HG03103 (cell line): ENCODE results near the gene L3MBTL3.

Source experiments
- ATAC-seq: cut with Tn5 transposase; IDR thresholded peaks from one replicate; pipeline ENCODE4 v1.9.1; 2021; ENCODE audit warnings: low read depth; ENCODE audit not compliant: unreplicated experiment

The L3MBTL3 gene

GRCh38 chr6:130018292-130018743, at the start of gene L3MBTL3:
L3MBTL3 (plus strand) TSS chr6:130018581; CDS start chr6:130042700, 24,119 bp downstream.
- peak; percentile 48 for ATAC-seq

GRCh38 chr6:129969064-129969463, 49.3 kb upstream of the L3MBTL3 start:
- no peak for ATAC-seq

- ATAC-seq, result no peak
Observed at GRCh38 chr6:129976110-129976509, 42.3 kb upstream of the L3MBTL3 start.

- ATAC-seq, result no peak
Observed at GRCh38 chr6:129978148-129978916, 40.0 kb upstream of the L3MBTL3 start.

DNA sequence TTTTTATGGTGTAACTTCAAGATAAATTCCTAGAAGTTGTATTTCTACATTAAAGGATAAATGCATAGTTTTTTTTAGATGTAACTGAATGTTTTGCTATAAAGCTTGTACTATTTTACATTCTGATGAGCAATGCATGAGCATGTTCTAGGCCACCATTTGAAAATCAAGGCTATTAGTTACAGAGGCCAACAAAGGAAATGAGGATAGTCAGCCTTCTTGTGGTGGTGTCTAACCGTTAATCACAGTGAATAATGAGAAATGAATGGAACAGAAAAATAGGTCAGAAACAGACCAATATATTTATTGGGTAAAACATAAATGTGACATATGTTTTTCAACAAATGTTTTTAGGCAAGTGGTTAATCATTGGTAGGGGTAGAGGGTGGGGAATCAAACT, 37.6 kb upstream of the L3MBTL3 start:
- ATAC-seq, result no peak

DNA sequence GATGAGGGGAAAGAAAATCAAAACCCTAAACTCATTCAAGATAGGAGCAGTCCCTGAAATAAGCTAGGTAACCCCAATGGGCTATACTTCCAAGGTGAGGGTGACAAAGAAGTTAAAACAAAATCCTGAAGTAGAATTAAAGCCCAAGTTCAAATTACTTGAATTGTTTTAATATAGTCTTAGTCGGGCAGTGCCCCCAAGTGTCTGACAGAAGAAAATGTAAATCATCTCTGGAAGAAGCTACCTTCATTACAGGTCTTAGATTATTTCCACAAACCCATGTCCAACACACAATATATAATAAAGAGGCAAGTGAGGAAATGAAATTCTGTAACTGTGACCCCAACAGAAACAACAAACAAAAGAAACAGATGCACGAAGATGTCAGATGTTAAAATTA, 36.8 kb upstream of the L3MBTL3 start:
- no peak for ATAC-seq

DNA sequence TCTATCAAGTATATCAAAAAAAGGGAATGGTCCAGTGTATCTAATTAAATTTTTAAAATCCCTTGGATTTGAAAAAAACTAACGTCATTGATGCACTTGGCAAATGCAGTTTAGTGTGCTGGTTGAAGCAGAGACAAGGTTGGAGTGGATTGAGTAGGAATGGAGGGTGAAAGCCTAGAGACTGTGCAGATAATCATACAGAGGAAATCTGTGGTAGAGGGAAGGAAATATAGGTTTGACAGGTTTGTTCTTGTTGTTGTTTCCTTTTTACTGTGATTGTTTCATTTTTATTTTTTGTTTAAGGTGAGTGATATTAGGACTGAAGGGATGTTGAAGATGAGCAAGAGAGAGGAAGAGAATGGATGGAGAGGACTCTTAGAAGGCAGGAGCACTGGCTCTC, 29.0 kb upstream of the L3MBTL3 start:
- no peak for ATAC-seq

DNA sequence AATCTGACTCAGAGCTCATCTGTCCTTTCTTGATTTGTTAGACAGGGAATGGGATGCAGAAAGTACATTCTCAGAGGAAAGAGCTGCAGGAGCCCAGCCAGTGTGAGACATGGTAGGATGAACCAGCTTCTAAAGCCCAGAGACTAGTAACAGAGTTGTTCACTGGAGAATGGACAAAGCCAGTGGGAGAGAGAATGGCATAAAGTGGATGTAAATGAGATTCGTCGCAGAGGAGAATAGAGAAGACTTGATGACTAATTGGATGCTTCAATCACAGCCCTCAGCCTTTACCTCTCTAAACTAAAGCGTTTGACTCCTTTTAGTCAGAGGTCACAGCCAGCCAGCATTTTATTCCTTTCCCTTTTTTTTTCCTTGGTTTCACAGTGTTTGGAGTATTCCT, 25.5 kb upstream of the L3MBTL3 start:
- no peak for ATAC-seq

- ATAC-seq, result no peak
Observed at GRCh38 chr6:129994410-129994809, 24.0 kb upstream of the L3MBTL3 start.

GRCh38 chr6:129996387-129996786, 22.0 kb upstream of the L3MBTL3 start:
- ATAC-seq, result no peak

DNA sequence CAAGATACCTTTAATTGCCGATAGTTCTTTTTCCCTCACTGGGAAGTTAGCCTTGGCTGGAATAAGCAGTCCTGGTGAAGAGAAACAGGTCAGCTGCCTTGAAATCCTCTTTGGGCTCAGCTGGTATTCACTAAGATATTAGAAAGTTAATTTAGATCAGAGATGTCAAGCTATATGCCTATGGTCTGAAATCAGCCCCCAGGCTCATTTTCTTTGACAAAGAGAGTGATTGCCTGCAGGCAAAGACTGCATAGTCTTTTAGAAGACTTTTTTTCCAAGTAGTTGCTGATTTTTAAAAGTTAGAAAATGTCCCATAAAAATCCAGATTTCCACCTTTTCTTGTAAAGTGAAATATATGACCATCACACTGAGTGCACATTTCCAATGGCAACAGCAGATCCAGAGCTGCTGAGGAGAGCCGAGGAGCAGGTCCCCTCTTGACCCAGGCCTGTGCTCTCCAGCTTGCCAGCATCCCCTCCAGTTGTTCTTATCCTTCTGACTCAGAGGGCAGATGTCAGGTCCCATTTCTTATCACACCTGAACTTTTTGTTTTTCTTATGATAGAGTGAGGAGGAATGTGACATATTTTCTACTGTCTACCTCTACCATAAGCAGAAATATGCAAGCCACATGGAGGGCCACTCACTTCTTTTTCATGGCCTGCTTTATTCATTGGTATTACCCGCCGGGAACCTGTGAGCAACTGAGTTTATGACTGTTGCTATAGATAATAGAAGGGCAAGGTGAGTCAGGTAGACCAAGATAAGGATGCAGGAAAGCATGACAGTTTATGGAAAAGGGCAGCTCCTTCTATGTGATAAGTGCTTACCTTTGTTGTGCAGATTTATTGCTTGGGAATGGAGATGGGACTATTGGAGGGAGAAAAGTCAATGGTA, 17.6 kb upstream of the L3MBTL3 start:
- ATAC-seq, result no peak

- no peak for ATAC-seq
Observed at GRCh38 chr6:130008236-130008873, 10.0 kb upstream of the L3MBTL3 start.

DNA sequence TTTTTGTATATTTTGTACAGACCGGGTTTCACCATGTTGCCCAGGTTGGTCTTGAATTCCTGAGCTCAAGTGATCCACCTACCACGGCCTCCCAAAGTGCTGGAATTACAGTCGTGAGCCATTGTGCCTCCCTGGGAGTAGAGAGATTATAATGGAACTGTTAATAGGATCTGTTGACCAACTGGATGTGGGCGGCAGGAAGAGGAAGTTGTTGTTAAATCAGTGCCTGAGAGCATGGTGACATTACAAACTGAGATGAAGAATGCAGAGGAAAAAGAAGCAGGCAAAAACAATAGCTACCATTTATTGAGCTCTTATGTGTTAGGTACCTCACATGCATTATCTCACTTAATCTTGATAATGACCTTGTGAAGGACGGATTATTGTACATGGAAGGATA, 9.2 kb upstream of the L3MBTL3 start:
- ATAC-seq, result no peak

DNA sequence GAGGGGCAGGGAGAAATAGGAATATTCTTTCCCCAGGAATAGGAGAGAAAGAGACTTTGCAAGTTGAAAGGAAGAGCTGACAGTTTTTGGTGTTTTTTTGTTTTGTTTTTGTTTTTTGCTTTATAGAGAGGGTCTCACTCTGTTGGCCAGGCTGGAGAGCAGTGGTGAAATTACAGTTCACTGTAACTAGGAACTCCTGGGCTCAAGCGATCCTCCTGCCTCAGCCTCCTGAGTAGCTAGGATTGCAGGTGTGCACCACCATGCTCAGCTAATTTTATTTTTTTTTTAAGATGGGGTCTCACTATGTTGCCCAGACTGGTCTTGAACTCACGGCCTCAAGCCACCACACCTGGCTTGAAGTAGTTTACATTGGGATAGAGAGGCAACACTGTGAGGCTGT, 8.0 kb upstream of the L3MBTL3 start:
- ATAC-seq, result no peak

- no peak for ATAC-seq
Observed at GRCh38 chr6:130012728-130013127, 5.7 kb upstream of the L3MBTL3 start.

DNA sequence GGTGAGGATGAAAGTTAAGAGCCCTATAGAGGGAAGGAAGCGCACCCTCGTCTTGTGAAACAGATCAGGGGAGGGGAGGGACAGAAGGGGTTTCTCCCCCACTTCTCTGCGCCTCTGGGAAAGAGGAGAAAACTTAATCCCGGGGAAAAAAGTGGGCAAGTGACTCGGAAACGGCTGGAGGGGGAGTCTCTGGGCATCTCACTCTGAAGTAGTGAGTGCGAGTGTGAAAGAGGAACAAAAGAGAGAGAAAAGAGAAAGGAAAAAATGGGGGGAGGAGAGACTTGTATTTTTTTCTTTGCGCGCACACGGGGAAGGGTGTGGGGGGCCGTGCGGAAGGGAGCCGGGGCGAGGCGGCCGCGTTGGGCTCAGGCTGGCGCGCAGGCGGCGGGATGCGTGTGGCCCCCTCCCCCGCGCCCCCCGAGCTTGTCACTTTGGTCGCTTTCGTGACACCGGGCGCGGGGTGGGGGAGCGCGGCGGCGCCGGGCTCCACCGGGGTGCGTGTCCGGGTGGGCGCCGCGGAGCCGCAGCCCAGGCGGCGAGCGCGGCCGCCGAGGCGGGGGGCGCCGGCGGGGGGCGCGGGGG, 454 bp downstream of the L3MBTL3 start:
- peak; percentile 19 for ATAC-seq

DNA sequence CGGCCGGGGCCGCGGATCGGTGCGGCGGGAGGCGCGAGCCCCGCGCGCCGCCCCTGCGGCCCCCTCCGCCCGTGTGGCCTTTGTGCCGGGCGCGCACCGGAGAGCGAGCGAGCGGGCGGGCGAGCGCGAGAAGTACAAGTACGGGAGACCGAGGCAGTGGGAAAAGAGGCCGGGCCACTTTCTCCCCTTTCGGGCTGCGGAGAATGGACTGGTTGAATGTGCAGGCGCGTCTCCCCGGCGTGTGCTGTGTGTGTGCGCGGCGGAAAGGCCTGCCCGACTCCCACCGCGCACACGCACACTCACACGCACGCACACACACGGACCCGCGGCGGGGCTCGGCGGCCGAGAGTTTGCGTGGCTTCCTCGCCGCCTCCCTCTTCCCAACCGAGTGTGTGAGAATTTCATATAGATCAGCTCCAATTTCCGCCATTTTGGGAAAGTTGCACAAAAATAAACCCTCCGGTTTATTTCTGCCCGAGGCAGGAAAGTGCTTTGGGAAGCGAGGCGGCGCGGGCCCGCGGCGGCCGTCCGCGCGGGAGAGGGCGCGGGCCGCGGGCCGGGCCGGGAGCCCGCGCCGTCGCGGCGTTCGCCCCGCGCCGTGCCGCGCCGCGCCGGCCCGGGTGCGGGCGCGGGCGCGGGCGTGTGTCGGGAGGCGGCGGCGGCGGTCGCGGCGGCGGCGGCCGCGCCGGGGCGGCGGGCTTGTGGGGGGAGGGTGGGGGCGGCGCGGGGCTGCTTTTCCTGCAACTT, 1.1 kb downstream of the L3MBTL3 start:
- ATAC-seq, result peak; percentile 20

DNA sequence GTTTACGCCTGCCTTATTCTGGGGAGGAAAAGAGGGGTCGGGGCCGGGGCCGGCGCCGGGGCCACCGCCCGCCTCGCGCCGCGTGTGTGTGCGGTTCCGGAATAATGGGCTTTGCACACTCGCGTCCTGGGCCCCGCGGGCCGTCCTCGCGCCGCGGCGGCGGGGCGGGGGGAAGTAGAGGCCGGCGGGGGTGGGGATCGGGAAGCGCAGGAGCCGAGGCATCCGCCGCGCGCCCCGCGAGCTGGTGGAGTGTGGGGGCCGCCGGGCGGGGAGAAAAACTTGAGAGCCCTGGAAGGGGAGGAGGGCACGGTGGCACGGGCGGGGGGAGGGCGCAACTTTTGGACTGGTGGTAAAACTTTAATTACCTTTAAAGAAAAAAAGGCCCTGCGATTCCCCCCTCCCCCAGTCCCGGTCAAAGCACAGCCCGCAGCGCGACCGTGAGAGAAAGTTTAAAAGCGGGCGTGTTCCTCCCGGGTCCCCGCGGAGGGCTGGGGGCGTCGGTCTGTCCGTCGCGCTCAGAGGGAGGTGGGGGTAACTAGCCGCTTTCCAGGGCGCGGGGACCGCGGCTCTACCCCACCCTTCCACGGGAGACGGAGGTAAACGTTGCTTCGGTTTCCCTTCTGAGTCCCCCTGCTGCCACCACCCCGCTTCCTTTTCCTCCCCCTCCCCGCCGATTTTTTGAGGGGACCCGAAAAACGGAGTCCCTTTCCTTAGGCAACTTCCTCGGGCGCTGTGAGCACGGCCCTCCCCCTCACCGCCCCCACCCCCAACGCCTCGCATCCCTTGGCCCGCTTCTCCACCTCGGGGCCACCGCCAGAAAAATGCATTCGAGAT, 1.9 kb downstream of the L3MBTL3 start:
- ATAC-seq, result no peak

GRCh38 chr6:130020907-130021629, 2.7 kb downstream of the L3MBTL3 start:
- peak; percentile 45 for ATAC-seq
